Brain microvascular endothelial cell (primary cell): ENCODE results near the gene EFHC2.

Experiments
- DNase-seq: peaks from one replicate; pipeline ENCODE4 v3.0.0-alpha.2; 2020
- H3K27ac ChIP-seq: fragments of 250-450 bp; sonication (Bioruptor Pico); 2 replicates; pipeline ENCODE4 v1.5.1; 2020; ENCODE audit warnings: mild to moderate bottlenecking, moderate library complexity
- H3K27me3 ChIP-seq: fragments of 250-450 bp; sonication (Bioruptor Pico); replicated peaks from 2 replicates; pipeline ENCODE4 v1.5.1; 2020; ENCODE audit warnings: mild to moderate bottlenecking
- H3K36me3 ChIP-seq: fragments of 250-450 bp; sonication (Bioruptor Pico); replicated peaks from 2 replicates; pipeline ENCODE4 v1.5.1; 2020; ENCODE audit warnings: mild to moderate bottlenecking
- H3K4me3 ChIP-seq: 2 replicates; pipeline ENCODE4 v1.5.1; 2011; ENCODE audit warnings: low read depth, mild to moderate bottlenecking, control low read depth, low read length, moderate library complexity
- CTCF ChIP-seq: IDR thresholded peaks from 2 replicates; pipeline ENCODE4 v1.5.1; 2011; ENCODE audit warnings: low read depth, mild to moderate bottlenecking, moderate library complexity, low read length, control low read depth, inconsistent platforms; ENCODE audit errors: missing control alignments
- in situ Hi-C: cut with HindIII; loops from 2 replicates; pipeline ENCODE4 v1.10.0; 2017; ENCODE audit warnings: low sequenced_read_pairs, low pct_ligation_motif_present

Gene EFHC2

DNA sequence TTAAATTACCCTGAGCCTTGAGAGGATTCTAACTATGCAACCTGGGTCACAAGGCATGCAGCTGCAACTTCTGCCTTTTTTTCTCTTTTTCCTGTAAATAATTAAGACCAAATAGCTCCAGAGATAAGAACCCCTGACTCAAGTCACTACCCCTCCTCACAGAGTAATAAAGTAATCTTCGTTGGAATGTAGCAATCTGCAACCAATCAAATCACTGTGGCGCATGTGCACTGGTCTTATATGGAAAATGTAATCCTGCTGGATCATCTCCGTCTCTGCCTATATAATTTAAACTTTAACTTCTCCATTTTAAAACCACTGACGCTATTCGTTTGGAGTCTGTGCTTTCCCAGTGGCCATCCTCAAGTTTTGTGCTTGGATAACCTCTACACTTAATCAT, 6.1 kb upstream of the EFHC2 start:
- TF ChIP-seq CTCF = no peak
- in situ Hi-C loops = no loop called here

GRCh38 chrX:44344687-44345086, 1.2 kb upstream of the EFHC2 start:
- Histone ChIP-seq H3K27me3 (no peaks in the 10 kb centered on the region), H3K36me3 (no peaks in the 10 kb centered on the region), H3K27ac (no peak overlapping the region), H3K4me3 (no peak overlapping the region)
- in situ Hi-C loops = no loop called here
- TF ChIP-seq CTCF = no peak
- no peak for DNase-seq

More for the DNA sequence above, 6.1 kb upstream of the EFHC2 start:
- Histone ChIP-seq H3K27ac (no peak overlapping the region), H3K4me3 (no peak overlapping the region), H3K36me3 (no peaks in the 10 kb centered on the region), H3K27me3 (no peaks in the 10 kb centered on the region)
- no peak for DNase-seq

GRCh38 chrX:44344194-44344593, 722 bp upstream of the EFHC2 start:
- H3K27me3 ChIP-seq = no peaks in the 10 kb centered on the region
- H3K4me3 ChIP-seq = no peak overlapping the region
- H3K36me3 ChIP-seq = no peaks in the 10 kb centered on the region
- H3K27ac ChIP-seq = no peak overlapping the region
- in situ Hi-C loops = no loop called here
- no peak for TF ChIP-seq CTCF
- no peak for DNase-seq

DNA sequence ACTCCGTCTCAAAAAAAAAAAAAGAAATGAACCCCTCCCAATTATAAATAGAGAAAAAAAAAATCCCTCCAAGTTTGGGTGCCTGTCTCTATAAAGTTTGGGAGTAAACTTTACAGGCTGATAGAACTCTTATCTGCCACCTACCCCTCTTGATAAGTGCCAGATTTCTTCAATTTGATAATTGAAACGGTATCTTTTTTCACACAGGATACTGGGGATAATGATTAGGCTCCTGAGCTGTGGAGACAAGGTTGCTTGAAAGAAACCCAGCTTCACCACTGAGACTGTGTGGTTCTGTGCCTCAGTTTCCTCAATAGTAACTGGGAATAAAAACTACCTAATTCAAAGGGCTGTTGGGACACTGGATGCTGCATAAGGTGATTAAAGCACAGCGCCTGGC, 606 bp downstream of the EFHC2 start:
- TF ChIP-seq CTCF = no peak
- Histone ChIP-seq H3K27ac (no peak overlapping the region), H3K27me3 (no peaks in the 10 kb centered on the region), H3K4me3 (peak overlapping the region; percentile 55), H3K36me3 (no peaks in the 10 kb centered on the region)
- in situ Hi-C loops = no loop called here
- no peak for DNase-seq

- no peak for TF ChIP-seq CTCF
- Histone ChIP-seq H3K27me3 (no peaks in the 10 kb centered on the region), H3K27ac (no peak overlapping the region), H3K36me3 (no peaks in the 10 kb centered on the region), H3K4me3 (no peak overlapping the region)
- DNase-seq = no peak
- in situ Hi-C loops = no loop called here
These were observed 5.1 kb downstream of the EFHC2 start for GRCh38 chrX:44338361-44338760.

DNA sequence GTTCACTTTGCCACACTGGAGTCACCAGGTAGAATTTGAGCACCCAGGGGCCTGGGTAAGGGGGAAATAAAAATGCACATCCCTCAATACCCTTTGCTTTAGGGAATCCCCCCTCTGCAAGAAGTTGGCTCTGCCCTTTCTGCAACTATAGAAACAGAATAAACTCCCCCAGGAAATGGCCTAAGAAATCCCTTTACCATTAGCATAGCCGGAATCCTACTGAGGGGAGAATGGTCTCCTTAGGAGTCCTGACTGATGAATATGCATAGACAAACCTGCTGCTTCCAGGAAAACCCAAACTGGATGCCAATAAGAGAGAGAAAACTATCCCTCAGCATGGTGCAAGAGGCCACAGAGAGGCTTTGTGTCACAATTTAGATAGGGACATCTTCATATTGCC, 11.0 kb downstream of the EFHC2 start:
- no peak for TF ChIP-seq CTCF
- Histone ChIP-seq H3K27ac (no peak overlapping the region), H3K4me3 (no peak overlapping the region), H3K27me3 (no peaks in the 10 kb centered on the region), H3K36me3 (no peaks in the 10 kb centered on the region)
- DNase-seq = no peak
- in situ Hi-C loops = no loop called here
